HepG2 (cell line): ENCODE measurements around the gene FDPS. TPM values are rescaled to one million over a fixed set of nuclear protein-coding genes. Genes with fewer than 3 reads are reported as not detected.
A peak's percentile ranks its signal among the peaks of the same experiment; 100 is the strongest.

Experiments
- ATM ChIP-seq: fragments of 450-650 bp; IDR thresholded peaks from 2 replicates; pipeline ENCODE4 v1.7.1; 2017; ENCODE audit warnings: mild to moderate bottlenecking, borderline replicate concordance
- BORCS8-MEF2B ChIP-seq: sonication (generic); formaldehyde crosslinking; IDR thresholded peaks from 2 replicates; pipeline ENCODE4 v1.8.0; 2022; ENCODE audit warnings: mild to moderate bottlenecking, missing genetic modification reagents
- CCDC6 ChIP-seq: sonication (generic); formaldehyde crosslinking; IDR thresholded peaks from 2 replicates; pipeline ENCODE4 v1.8.1; 2022; ENCODE audit warnings: mild to moderate bottlenecking, missing genetic modification reagents, moderate library complexity
- HNRNPL ChIP-seq: fragments of 200-400 bp; formaldehyde crosslinking; IDR thresholded peaks from 2 replicates; pipeline ENCODE4 v1.6.1; 2017; ENCODE audit warnings: mild to moderate bottlenecking, low read depth, low read length
- KDM6A ChIP-seq: IDR thresholded peaks from 2 replicates; pipeline ENCODE4 v1.6.1; 2016; ENCODE audit warnings: low read depth
- MED13 ChIP-seq: sonication (generic); formaldehyde crosslinking; IDR thresholded peaks from 2 replicates; pipeline ENCODE4 v1.5.0; 2020; ENCODE audit warnings: missing genetic modification reagents
- MYPOP ChIP-seq: sonication (generic); formaldehyde crosslinking; IDR thresholded peaks from 2 replicates; pipeline ENCODE4 v1.8.1; 2023; ENCODE audit warnings: mild to moderate bottlenecking, moderate library complexity, missing genetic modification reagents
- NFIC ChIP-seq: IDR thresholded peaks from 2 replicates; pipeline ENCODE4 v1.6.1; 2012; ENCODE audit warnings: mild to moderate bottlenecking, low read length, inconsistent platforms
- NFYB ChIP-seq: sonication (generic); formaldehyde crosslinking; IDR thresholded peaks from 2 replicates; pipeline ENCODE4 v1.4.0; 2020; ENCODE audit warnings: missing genetic modification reagents
- NR2F2 ChIP-seq: IDR thresholded peaks from 2 replicates; pipeline ENCODE4 v1.6.1; 2012; ENCODE audit warnings: low read depth, inconsistent platforms, borderline replicate concordance
- SP5 ChIP-seq: IDR thresholded peaks from 2 replicates; pipeline ENCODE4 v1.6.1; 2016; ENCODE audit warnings: low read depth, borderline replicate concordance
- TBL1XR1 ChIP-seq: fragments of 150-350 bp; IDR thresholded peaks from 2 replicates; pipeline ENCODE4 v1.6.1; 2014; ENCODE audit warnings: borderline replicate concordance, low read length; ENCODE audit not compliant: partially characterized antibody
- ZNF160 ChIP-seq: sonication (generic); formaldehyde crosslinking; IDR thresholded peaks from 2 replicates; pipeline ENCODE4 v1.8.0; 2022; ENCODE audit warnings: mild to moderate bottlenecking, inconsistent platforms, missing genetic modification reagents
- ZNF841 ChIP-seq: sonication (generic); formaldehyde crosslinking; IDR thresholded peaks from 2 replicates; pipeline ENCODE4 v1.8.1; 2023; ENCODE audit warnings: missing genetic modification reagents, borderline replicate concordance
- polyA plus RNA-seq, 8 experiments: library from polyadenylated mRNA; depleted of rRNA in 3 of 8; stranded (reverse) in 7 of 8; unstranded in 1 of 8; fragments of >200 nt; fragmentation: Illumina TruSeq in 4 of 8; extraction: Trizol in 4 of 8; gene quantifications; 2 replicates each; pipeline versions ENCODE4 v1.2.1 to v1.2.3, GENCODE V29; 2011 to 2016; ENCODE audit warnings: low read depth in 4 of 8, missing spikeins in 1 of 8, mixed read lengths in 1 of 8; ENCODE audit not compliant: insufficient read depth in 1 of 8
- total RNA-seq, 5 experiments: library from RNA; depleted of rRNA; stranded (reverse); fragments of >200 nt; fragmentation: Illumina TruSeq; extraction: Trizol; gene quantifications; 2 replicates each; pipeline ENCODE4 v1.2.3, GENCODE V29; 2016; ENCODE audit warnings: low read depth in 1 of 5
- TF ChIP-seq, protein P1 (sequence below): sonication (generic); formaldehyde crosslinking; IDR thresholded peaks from 2 replicates; pipeline ENCODE4 v1.4.0; 2020; ENCODE audit warnings: missing genetic modification reagents
- TF ChIP-seq, protein P2 (sequence below): sonication (generic); formaldehyde crosslinking; IDR thresholded peaks from 2 replicates; pipeline ENCODE4 v1.5.1; 2020; ENCODE audit warnings: mild to moderate bottlenecking, missing genetic modification reagents, moderate library complexity
- TF ChIP-seq, protein P3 (sequence below): IDR thresholded peaks from 2 replicates; pipeline ENCODE4 v1.6.1; 2016; ENCODE audit warnings: low read depth, control low read depth
- TF ChIP-seq, protein P4 (sequence below): sonication (generic); formaldehyde crosslinking; IDR thresholded peaks from 2 replicates; pipeline ENCODE4 v1.5.0; 2020; ENCODE audit warnings: missing genetic modification reagents, mild to moderate bottlenecking, borderline replicate concordance
- TF ChIP-seq, protein P5 (sequence below): sonication (generic); formaldehyde crosslinking; IDR thresholded peaks from 2 replicates; pipeline ENCODE4 v1.4.0; 2020; ENCODE audit warnings: missing genetic modification reagents

Gene FDPS
- total and polyA plus RNA-seq, 2 of the 13 experiments (the other 11 are each of a cell fraction or from before 2014, with no cell fraction given), result 264 to 519 TPM

GRCh38 chr1:155322953-155323728 lies 14.5 kb downstream of the FDPS start (continued):
- TF ChIP-seq, protein P1, sequence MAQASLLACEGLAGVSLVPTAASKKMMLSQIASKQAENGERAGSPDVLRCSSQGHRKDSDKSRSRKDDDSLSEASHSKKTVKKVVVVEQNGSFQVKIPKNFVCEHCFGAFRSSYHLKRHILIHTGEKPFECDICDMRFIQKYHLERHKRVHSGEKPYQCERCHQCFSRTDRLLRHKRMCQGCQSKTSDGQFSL, result no peak
- TF ChIP-seq, protein P2, sequence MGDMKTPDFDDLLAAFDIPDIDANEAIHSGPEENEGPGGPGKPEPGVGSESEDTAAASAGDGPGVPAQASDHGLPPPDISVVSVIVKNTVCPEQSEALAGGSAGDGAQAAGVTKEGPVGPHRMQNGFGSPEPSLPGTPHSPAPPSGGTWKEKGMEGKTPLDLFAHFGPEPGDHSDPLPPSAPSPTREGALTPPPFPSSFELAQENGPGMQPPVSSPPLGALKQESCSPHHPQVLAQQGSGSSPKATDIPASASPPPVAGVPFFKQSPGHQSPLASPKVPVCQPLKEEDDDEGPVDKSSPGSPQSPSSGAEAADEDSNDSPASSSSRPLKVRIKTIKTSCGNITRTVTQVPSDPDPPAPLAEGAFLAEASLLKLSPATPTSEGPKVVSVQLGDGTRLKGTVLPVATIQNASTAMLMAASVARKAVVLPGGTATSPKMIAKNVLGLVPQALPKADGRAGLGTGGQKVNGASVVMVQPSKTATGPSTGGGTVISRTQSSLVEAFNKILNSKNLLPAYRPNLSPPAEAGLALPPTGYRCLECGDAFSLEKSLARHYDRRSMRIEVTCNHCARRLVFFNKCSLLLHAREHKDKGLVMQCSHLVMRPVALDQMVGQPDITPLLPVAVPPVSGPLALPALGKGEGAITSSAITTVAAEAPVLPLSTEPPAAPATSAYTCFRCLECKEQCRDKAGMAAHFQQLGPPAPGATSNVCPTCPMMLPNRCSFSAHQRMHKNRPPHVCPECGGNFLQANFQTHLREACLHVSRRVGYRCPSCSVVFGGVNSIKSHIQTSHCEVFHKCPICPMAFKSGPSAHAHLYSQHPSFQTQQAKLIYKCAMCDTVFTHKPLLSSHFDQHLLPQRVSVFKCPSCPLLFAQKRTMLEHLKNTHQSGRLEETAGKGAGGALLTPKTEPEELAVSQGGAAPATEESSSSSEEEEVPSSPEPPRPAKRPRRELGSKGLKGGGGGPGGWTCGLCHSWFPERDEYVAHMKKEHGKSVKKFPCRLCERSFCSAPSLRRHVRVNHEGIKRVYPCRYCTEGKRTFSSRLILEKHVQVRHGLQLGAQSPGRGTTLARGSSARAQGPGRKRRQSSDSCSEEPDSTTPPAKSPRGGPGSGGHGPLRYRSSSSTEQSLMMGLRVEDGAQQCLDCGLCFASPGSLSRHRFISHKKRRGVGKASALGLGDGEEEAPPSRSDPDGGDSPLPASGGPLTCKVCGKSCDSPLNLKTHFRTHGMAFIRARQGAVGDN (CRISPR knock-in tag), result peak; percentile 77
- TF ChIP-seq ZNF841 (CRISPR knock-in tag) (no peak), MYPOP (CRISPR knock-in tag) (no peak; the same call in 1 of the 2 replicates), NR2F2 (no peak), CCDC6 (CRISPR knock-in tag) (peak; percentile 26; the same call in 1 of the 2 replicates), KDM6A (CRISPR knock-in tag) (no peak), NFIC (no peak), NFYB (CRISPR knock-in tag) (peak; percentile 55), MED13 (CRISPR knock-in tag) (no peak), ATM (no peak), ZNF160 (CRISPR knock-in tag) (no peak), SP5 (CRISPR knock-in tag) (no peak), BORCS8-MEF2B (CRISPR knock-in tag) (no peak), HNRNPL (no peak; the same call in 1 of the 2 replicates), TBL1XR1 (no peak)
- TF ChIP-seq, protein P3, sequence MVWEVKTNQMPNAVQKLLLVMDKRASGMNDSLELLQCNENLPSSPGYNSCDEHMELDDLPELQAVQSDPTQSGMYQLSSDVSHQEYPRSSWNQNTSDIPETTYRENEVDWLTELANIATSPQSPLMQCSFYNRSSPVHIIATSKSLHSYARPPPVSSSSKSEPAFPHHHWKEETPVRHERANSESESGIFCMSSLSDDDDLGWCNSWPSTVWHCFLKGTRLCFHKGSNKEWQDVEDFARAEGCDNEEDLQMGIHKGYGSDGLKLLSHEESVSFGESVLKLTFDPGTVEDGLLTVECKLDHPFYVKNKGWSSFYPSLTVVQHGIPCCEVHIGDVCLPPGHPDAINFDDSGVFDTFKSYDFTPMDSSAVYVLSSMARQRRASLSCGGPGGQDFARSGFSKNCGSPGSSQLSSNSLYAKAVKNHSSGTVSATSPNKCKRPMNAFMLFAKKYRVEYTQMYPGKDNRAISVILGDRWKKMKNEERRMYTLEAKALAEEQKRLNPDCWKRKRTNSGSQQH (CRISPR knock-in tag), result no peak
- TF ChIP-seq, protein P4, sequence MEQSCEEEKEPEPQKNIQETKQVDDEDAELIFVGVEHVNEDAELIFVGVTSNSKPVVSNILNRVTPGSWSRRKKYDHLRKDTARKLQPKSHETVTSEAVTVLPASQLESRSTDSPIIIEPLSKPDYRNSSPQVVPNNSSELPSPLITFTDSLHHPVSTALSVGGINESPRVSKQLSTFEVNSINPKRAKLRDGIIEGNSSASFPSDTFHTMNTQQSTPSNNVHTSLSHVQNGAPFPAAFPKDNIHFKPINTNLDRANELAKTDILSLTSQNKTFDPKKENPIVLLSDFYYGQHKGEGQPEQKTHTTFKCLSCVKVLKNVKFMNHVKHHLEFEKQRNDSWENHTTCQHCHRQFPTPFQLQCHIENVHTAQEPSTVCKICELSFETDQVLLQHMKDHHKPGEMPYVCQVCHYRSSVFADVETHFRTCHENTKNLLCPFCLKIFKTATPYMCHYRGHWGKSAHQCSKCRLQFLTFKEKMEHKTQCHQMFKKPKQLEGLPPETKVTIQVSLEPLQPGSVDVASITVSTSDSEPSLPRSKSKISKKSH, result no peak; the same call in 1 of the 2 replicates
- TF ChIP-seq, protein P5, sequence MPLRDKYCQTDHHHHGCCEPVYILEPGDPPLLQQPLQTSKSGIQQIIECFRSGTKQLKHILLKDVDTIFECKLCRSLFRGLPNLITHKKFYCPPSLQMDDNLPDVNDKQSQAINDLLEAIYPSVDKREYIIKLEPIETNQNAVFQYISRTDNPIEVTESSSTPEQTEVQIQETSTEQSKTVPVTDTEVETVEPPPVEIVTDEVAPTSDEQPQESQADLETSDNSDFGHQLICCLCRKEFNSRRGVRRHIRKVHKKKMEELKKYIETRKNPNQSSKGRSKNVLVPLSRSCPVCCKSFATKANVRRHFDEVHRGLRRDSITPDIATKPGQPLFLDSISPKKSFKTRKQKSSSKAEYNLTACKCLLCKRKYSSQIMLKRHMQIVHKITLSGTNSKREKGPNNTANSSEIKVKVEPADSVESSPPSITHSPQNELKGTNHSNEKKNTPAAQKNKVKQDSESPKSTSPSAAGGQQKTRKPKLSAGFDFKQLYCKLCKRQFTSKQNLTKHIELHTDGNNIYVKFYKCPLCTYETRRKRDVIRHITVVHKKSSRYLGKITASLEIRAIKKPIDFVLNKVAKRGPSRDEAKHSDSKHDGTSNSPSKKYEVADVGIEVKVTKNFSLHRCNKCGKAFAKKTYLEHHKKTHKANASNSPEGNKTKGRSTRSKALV (CRISPR knock-in tag), result no peak
